Measurements from ENCODE around the gene ELMO3. TPM values are rescaled to one million over a fixed set of nuclear protein-coding genes. Genes with fewer than 3 reads are reported as not detected.

Gene ELMO3
- total and polyA plus RNA-seq, 4 donors = 0.97 to 7.4 (median 4.6) TPM

- intact Hi-C loops (cut with DNase I) = no loop called here
- WGBS, 2 donors = 17 to 18% methylated on average over 19 to 22 of the region's 22 CpGs
- Histone ChIP-seq H3K36me3 (ENCODE audit: control insufficient read depth in 1 of 2, insufficient read depth in 2 of 2, low read length in 1 of 2) (no peaks in the 10 kb centered on the region), H3K9me3 (ENCODE audit: control insufficient read depth, low read length) (no peaks in the 10 kb centered on the region), H3K4me1 (ENCODE audit: control insufficient read depth in 1 of 2, insufficient read depth in 2 of 2, low read length in 2 of 2) (no peaks in the 10 kb centered on the region), H3K27ac (ENCODE audit: low read depth in 1 of 2, low read length in 2 of 2) (no peak overlapping the region), H3K27me3 (ENCODE audit: control insufficient read depth in 1 of 2, insufficient read depth in 2 of 2, low read length in 1 of 2) (no peaks in the 10 kb centered on the region), H3K4me3 (ENCODE audit: low read length in 2 of 2) (no peak overlapping the region)
- DNase-seq = peak; percentile 52 to 62
- ATAC-seq (ENCODE audit: low FRiP score) = no peak
These were observed 50.5 kb downstream of the ELMO3 start for GRCh38 chr16:67249178-67250044.

GRCh38 chr16:67250045-67250327, 51.1 kb downstream of the ELMO3 start:
- ATAC-seq (ENCODE audit: low FRiP score) (no peak), DNase-seq (peak in 1 of 2 donors; percentile 30)
- Histone ChIP-seq H3K36me3 (ENCODE audit: control insufficient read depth in 1 of 2, insufficient read depth in 2 of 2, low read length in 1 of 2) (no peaks in the 10 kb centered on the region), H3K27me3 (ENCODE audit: control insufficient read depth in 1 of 2, insufficient read depth in 2 of 2, low read length in 1 of 2) (no peaks in the 10 kb centered on the region), H3K27ac (ENCODE audit: low read depth in 1 of 2, low read length in 2 of 2) (no peak overlapping the region), H3K4me3 (ENCODE audit: low read length in 2 of 2) (no peak overlapping the region), H3K9me3 (ENCODE audit: control insufficient read depth, low read length) (no peaks in the 10 kb centered on the region), H3K4me1 (ENCODE audit: control insufficient read depth in 1 of 2, insufficient read depth in 2 of 2, low read length in 2 of 2) (no peaks in the 10 kb centered on the region)
- 58 to 64% methylated on average over 4 of the region's 4 CpGs for WGBS, 2 donors
- intact Hi-C loops (cut with DNase I) = no loop called here

GRCh38 chr16:67252609-67253497, 53.9 kb downstream of the ELMO3 start:
- Histone ChIP-seq H3K27me3 (ENCODE audit: control insufficient read depth in 1 of 2, insufficient read depth in 2 of 2, low read length in 1 of 2) (no peaks in the 10 kb centered on the region), H3K4me3 (ENCODE audit: low read length in 2 of 2) (no peak overlapping the region), H3K9me3 (ENCODE audit: control insufficient read depth, low read length) (no peaks in the 10 kb centered on the region), H3K27ac (ENCODE audit: low read depth in 1 of 2, low read length in 2 of 2) (no peak overlapping the region), H3K4me1 (ENCODE audit: control insufficient read depth in 1 of 2, insufficient read depth in 2 of 2, low read length in 2 of 2) (no peaks in the 10 kb centered on the region), H3K36me3 (ENCODE audit: control insufficient read depth in 1 of 2, insufficient read depth in 2 of 2, low read length in 1 of 2) (no peaks in the 10 kb centered on the region)
- intact Hi-C loops (cut with DNase I) = no loop called here
- ATAC-seq (ENCODE audit: low FRiP score) = no peak
- WGBS, 2 donors = 77 to 78% methylated on average over 4 of the region's 4 CpGs
- DNase-seq = peak in 1 of 2 donors; percentile 60

Small RNA genes within 50 kb of the gene (microRNA-seq; reads per million reads assigned to microRNA genes)
- 122 to 1,141 reads per million in 2 donors for gene MIR328

Other genes starting within 250 kb of the ELMO3 start
- 1 to 10 TPM; 1.0 to 2.4 TPM for gene CES3, start 237.9 kb upstream of the ELMO3 start, total RNA-seq
- 1 to 10 TPM in 1 of 2 donors, under 1 TPM in 1; 0.15 to 1.5 TPM for gene CES3, start 237.9 kb upstream of the ELMO3 start, polyA plus RNA-seq
- 10 to 100 TPM in 1 of 2 donors, 1 to 10 TPM in 1; 5.5 to 14.2 TPM for gene CES4A, start 210.5 kb upstream of the ELMO3 start, total RNA-seq
- gene CES4A, start 210.5 kb upstream of the ELMO3 start, polyA plus RNA-seq = 10 to 100 TPM in 1 of 2 donors, 1 to 10 TPM in 1; 1.9 to 22.7 TPM
- 10 to 100 TPM; 37.4 to 67.3 TPM for gene CBFB, start 170.0 kb upstream of the ELMO3 start, total RNA-seq
- gene CBFB, start 170.0 kb upstream of the ELMO3 start, polyA plus RNA-seq = 10 to 100 TPM; 12.0 to 19.9 TPM
- 10 to 100 TPM; 13.7 to 20.7 TPM for gene PHAF1, start 89.2 kb upstream of the ELMO3 start, total RNA-seq
- gene PHAF1, start 89.2 kb upstream of the ELMO3 start, polyA plus RNA-seq = 10 to 100 TPM; 12.6 to 13.4 TPM
- 10 to 100 TPM; 13.0 to 21.3 TPM for gene B3GNT9, start 48.1 kb upstream of the ELMO3 start, total RNA-seq
- gene B3GNT9, start 48.1 kb upstream of the ELMO3 start, polyA plus RNA-seq = 10 to 100 TPM in 1 of 2 donors, 1 to 10 TPM in 1; 3.9 to 22.4 TPM
- 10 to 100 TPM; 17.1 to 24.3 TPM for gene TRADD, start 39.2 kb upstream of the ELMO3 start, total RNA-seq
- gene TRADD, start 39.2 kb upstream of the ELMO3 start, polyA plus RNA-seq = 10 to 100 TPM; 15.7 to 45.2 TPM
- gene FBXL8, start 39.2 kb upstream of the ELMO3 start, total RNA-seq = 10 to 100 TPM in 1 of 2 donors, 1 to 10 TPM in 1; 7.3 to 20.8 TPM
- gene FBXL8, start 39.2 kb upstream of the ELMO3 start, polyA plus RNA-seq = 10 to 100 TPM in 1 of 2 donors, 1 to 10 TPM in 1; 1.1 to 32.1 TPM
- gene HSF4, start 34.4 kb upstream of the ELMO3 start, total RNA-seq = 100 to 1,000 TPM in 1 of 2 donors, 10 to 100 TPM in 1; 22.2 to 101 TPM
- gene HSF4, start 34.4 kb upstream of the ELMO3 start, polyA plus RNA-seq = 100 to 1,000 TPM in 1 of 2 donors, 10 to 100 TPM in 1; 25.0 to 133 TPM
- 10 to 100 TPM; 24.4 to 47.2 TPM for gene NOL3, start 28.6 kb upstream of the ELMO3 start, total RNA-seq
- 100 to 1,000 TPM in 1 of 2 donors, 10 to 100 TPM in 1; 67.5 to 122 TPM for gene NOL3, start 28.6 kb upstream of the ELMO3 start, polyA plus RNA-seq
- 10 to 100 TPM; 18.1 to 33.8 TPM for gene MATCAP1, start 15.2 kb upstream of the ELMO3 start, total RNA-seq
- gene MATCAP1, start 15.2 kb upstream of the ELMO3 start, polyA plus RNA-seq = 10 to 100 TPM in 1 of 2 donors, 1 to 10 TPM in 1; 3.0 to 45.7 TPM
- gene EXOC3L1, start 9.0 kb upstream of the ELMO3 start, total RNA-seq = 1 to 10 TPM; 1.3 to 4.4 TPM
- gene EXOC3L1, start 9.0 kb upstream of the ELMO3 start, polyA plus RNA-seq = 1 to 10 TPM in 1 of 2 donors, under 1 TPM in 1; 0.51 to 1.8 TPM
- 10 to 100 TPM; 54.2 to 58.1 TPM for gene E2F4, start 7.0 kb upstream of the ELMO3 start, total RNA-seq
- gene E2F4, start 7.0 kb upstream of the ELMO3 start, polyA plus RNA-seq = 10 to 100 TPM; 27.9 to 50.2 TPM
- 10 to 100 TPM; 24.7 to 33.1 TPM for gene TMEM208, start 28.0 kb downstream of the ELMO3 start, total RNA-seq
- gene TMEM208, start 28.0 kb downstream of the ELMO3 start, polyA plus RNA-seq = 10 to 100 TPM; 60.6 to 64.6 TPM
- gene FHOD1, start 48.4 kb downstream of the ELMO3 start, total RNA-seq = 10 to 100 TPM; 28.2 to 47.9 TPM
- 10 to 100 TPM; 12.9 to 41.3 TPM for gene FHOD1, start 48.4 kb downstream of the ELMO3 start, polyA plus RNA-seq
- 1 to 10 TPM; 1.6 to 1.7 TPM for gene SLC9A5, start 49.8 kb downstream of the ELMO3 start, total RNA-seq
- 1 to 10 TPM; 1.1 to 2.9 TPM for gene SLC9A5, start 49.8 kb downstream of the ELMO3 start, polyA plus RNA-seq
- 1 to 10 TPM; 2.5 to 6.9 TPM for gene PLEKHG4, start 80.4 kb downstream of the ELMO3 start, total RNA-seq
- gene PLEKHG4, start 80.4 kb downstream of the ELMO3 start, polyA plus RNA-seq = 10 to 100 TPM in 1 of 2 donors, 1 to 10 TPM in 1; 2.1 to 16.7 TPM
- gene KCTD19, start 127.6 kb downstream of the ELMO3 start, total RNA-seq = under 1 TPM in 1 of 2 donors, not detected in 1; 0.12 TPM
- not detected for gene KCTD19, start 127.6 kb downstream of the ELMO3 start, polyA plus RNA-seq
- under 1 TPM in 1 of 2 donors, not detected in 1; 0.51 TPM for gene LRRC36, start 127.7 kb downstream of the ELMO3 start, total RNA-seq
- not detected for gene LRRC36, start 127.7 kb downstream of the ELMO3 start, polyA plus RNA-seq
- gene TPPP3, start 194.4 kb downstream of the ELMO3 start, total RNA-seq = 10 to 100 TPM in 1 of 2 donors, 1 to 10 TPM in 1; 7.2 to 13.5 TPM
- gene TPPP3, start 194.4 kb downstream of the ELMO3 start, polyA plus RNA-seq = 10 to 100 TPM; 34.3 to 51.9 TPM
- 10 to 100 TPM in 1 of 2 donors, 1 to 10 TPM in 1; 8.4 to 14.8 TPM for gene ZDHHC1, start 217.3 kb downstream of the ELMO3 start, total RNA-seq
- gene ZDHHC1, start 217.3 kb downstream of the ELMO3 start, polyA plus RNA-seq = 10 to 100 TPM in 1 of 2 donors, 1 to 10 TPM in 1; 5.3 to 11.3 TPM
- gene HSD11B2, start 232.0 kb downstream of the ELMO3 start, total RNA-seq = 1 to 10 TPM in 1 of 2 donors, not detected in 1; 1.1 TPM
- gene HSD11B2, start 232.0 kb downstream of the ELMO3 start, polyA plus RNA-seq = 10 to 100 TPM in 1 of 2 donors, not detected in 1; 13.3 TPM